GM18498 (cell line): ENCODE data around the gene TSPAN14.
A peak's percentile ranks its signal among the peaks of the same experiment; 100 is the strongest.

Source experiments
- ATAC-seq: cut with Tn5 transposase; IDR thresholded peaks from one replicate; pipeline ENCODE4 v1.9.1; 2021; ENCODE audit warnings: mild to moderate bottlenecking, moderate library complexity; ENCODE audit not compliant: unreplicated experiment

The TSPAN14 gene

GRCh38 chr10:80421707-80422536 lies 32.2 kb upstream of the TSPAN14 start:
- peak; percentile 98 for ATAC-seq

GRCh38 chr10:80425901-80426300 lies 28.2 kb upstream of the TSPAN14 start:
- no peak for ATAC-seq

- ATAC-seq: no peak
These were observed 26.6 kb upstream of the TSPAN14 start for GRCh38 chr10:80427541-80427940.

- ATAC-seq: no peak
These were observed 24.6 kb upstream of the TSPAN14 start for GRCh38 chr10:80429521-80429973.

- no peak for ATAC-seq
These were observed 21.0 kb upstream of the TSPAN14 start for GRCh38 chr10:80433134-80433533.

- peak; percentile 46 for ATAC-seq
These were observed 17.5 kb upstream of the TSPAN14 start for GRCh38 chr10:80436446-80437098.

GRCh38 chr10:80437227-80437626 lies 16.9 kb upstream of the TSPAN14 start:
- no peak for ATAC-seq

GRCh38 chr10:80441831-80442230 lies 12.3 kb upstream of the TSPAN14 start:
- ATAC-seq: no peak

- no peak for ATAC-seq
These were observed 11.2 kb upstream of the TSPAN14 start for GRCh38 chr10:80442879-80443278.

GRCh38 chr10:80443531-80443974 lies 10.6 kb upstream of the TSPAN14 start:
- peak; percentile 58 for ATAC-seq

- ATAC-seq: no peak
These were observed 10.0 kb upstream of the TSPAN14 start for GRCh38 chr10:80444124-80444523.

GRCh38 chr10:80444646-80445319 lies 9.3 kb upstream of the TSPAN14 start:
- peak; percentile 82 for ATAC-seq

GRCh38 chr10:80447436-80448190 lies 6.5 kb upstream of the TSPAN14 start:
- ATAC-seq: no peak

- no peak for ATAC-seq
These were observed 5.7 kb upstream of the TSPAN14 start for GRCh38 chr10:80448209-80448942.

GRCh38 chr10:80449520-80449919 lies 4.6 kb upstream of the TSPAN14 start:
- ATAC-seq: no peak

GRCh38 chr10:80451132-80451531 lies 3.0 kb upstream of the TSPAN14 start:
- ATAC-seq: no peak

GRCh38 chr10:80452069-80452468 lies 2.0 kb upstream of the TSPAN14 start:
- ATAC-seq: no peak

GRCh38 chr10:80452640-80453039 lies 1.5 kb upstream of the TSPAN14 start:
- no peak for ATAC-seq

- no peak for ATAC-seq
These were observed 861 bp upstream of the TSPAN14 start for GRCh38 chr10:80453056-80453841.
